Activated T-helper 1 cell treated with anti-CD3 and anti-CD28 coated beads, Interleukin-12 subunit alpha, Interleukin-12 subunit beta, Interleukin-2, Interleukin-4 antibody, amounts not matched to agents 30 ng/mL and 10 ng/mL and 1 ng/mL, durations not matched to agents 14 hours and 24 hours and 36 hours (primary cell): ENCODE results near the gene OR4E1. TPM values are rescaled to one million over a fixed set of nuclear protein-coding genes. Genes with fewer than 3 reads are reported as not detected.
"Not testable (repeated sequence)": the region's sequence is repeated elsewhere in the genome, so short reads cannot be mapped to it uniquely, and the experiment has no call there.

ENCODE experiments used
- DNase-seq: peaks from one replicate; pipeline ENCODE4 v3.0.0; 2021; ENCODE audit warnings: low spot score
- H3K27ac Mint-ChIP-seq: one replicate; pipeline ENCODE4 v1.8.0; 2021; ENCODE audit warnings: mild to moderate bottlenecking, mixed read lengths
- H3K27me3 Mint-ChIP-seq: one replicate; pipeline ENCODE4 v1.8.0; 2022; ENCODE audit warnings: mild to moderate bottlenecking, moderate library complexity, mixed read lengths; ENCODE audit not compliant: insufficient read depth
- H3K36me3 Mint-ChIP-seq: one replicate; pipeline ENCODE4 v1.8.0; 2021; ENCODE audit warnings: low read depth, mixed read lengths
- H3K4me1 Mint-ChIP-seq: one replicate; pipeline ENCODE4 v1.8.0; 2021; ENCODE audit warnings: low read depth, mixed read lengths
- H3K4me3 Mint-ChIP-seq: one replicate; pipeline ENCODE4 v1.8.0; 2021; ENCODE audit warnings: mild to moderate bottlenecking, moderate library complexity, mixed read lengths
- H3K9me3 Mint-ChIP-seq: one replicate; pipeline ENCODE4 v1.8.0; 2021; ENCODE audit warnings: mixed read lengths
- intact Hi-C: fragments of 100-400 bp; cut with micrococcal nuclease; formaldehyde crosslinking; loops from one replicate; pipeline ENCODE4 v1.15.1; 2024
- total RNA-seq: library from RNA; stranded (reverse); gene quantifications from 2 replicates; pipeline ENCODE4 v1.2.3, GENCODE V29; 2022

The OR4E1 gene
- not detected in 2 replicates for total RNA-seq

- peaks cover 11% of the 10 kb centered on the region for H3K27me3 Mint-ChIP-seq
- H3K4me3 Mint-ChIP-seq = no peak within 1 kb of the TSS
- DNase-seq = no peak
- no peak within 1 kb of the TSS for H3K27ac Mint-ChIP-seq
- H3K36me3 Mint-ChIP-seq = no peaks in the 10 kb centered on the region
- H3K4me1 Mint-ChIP-seq = no peaks in the 10 kb centered on the region
- H3K9me3 Mint-ChIP-seq = no peaks in the 10 kb centered on the region
- intact Hi-C loops = no loop called here
Observed at GRCh38 chr14:21673718-21674117, at the start of gene OR4E1. Gene OR4E1, minus strand, starts transcription at chr14:21673818. Its CDS starts 2,883 bp downstream, at chr14:21670935.

- intact Hi-C loops = loop anchor here (5.0 kb wide), 1 partner anchor 816 kb away; no protein-coding TSS in a partner anchor
- Mint-ChIP-seq H3K27ac (no peak overlapping the region), H3K36me3 (no peaks in the 10 kb centered on the region)
Observed at GRCh38 chr14:21721504-21721903, 47.9 kb upstream of the OR4E1 start.

GRCh38 chr14:21719841-21720240 is 46.2 kb upstream of the OR4E1 start:
- H3K4me3 Mint-ChIP-seq = no peak overlapping the region
- H3K9me3 Mint-ChIP-seq = no peaks in the 10 kb centered on the region
- no peak overlapping the region for H3K27ac Mint-ChIP-seq
- intact Hi-C loops = loop anchor here (5.0 kb wide), 1 partner anchor 817 kb away; no protein-coding TSS in a partner anchor
- H3K4me1 Mint-ChIP-seq = no peaks in the 10 kb centered on the region
- no peaks in the 10 kb centered on the region for H3K36me3 Mint-ChIP-seq
- no peak for DNase-seq
- peaks cover 29% of the 10 kb centered on the region for H3K27me3 Mint-ChIP-seq

More at GRCh38 chr14:21721504-21721903, 47.9 kb upstream of the OR4E1 start:
- peaks cover 31% of the 10 kb centered on the region for H3K27me3 Mint-ChIP-seq
- no peak overlapping the region for H3K4me3 Mint-ChIP-seq
- no peaks in the 10 kb centered on the region for H3K4me1 Mint-ChIP-seq
- no peak for DNase-seq
- H3K9me3 Mint-ChIP-seq = no peaks in the 10 kb centered on the region

GRCh38 chr14:21714318-21714929 is 40.8 kb upstream of the OR4E1 start:
- intact Hi-C loops = no loop called here
- no peaks in the 10 kb centered on the region for H3K4me1 Mint-ChIP-seq
- no peaks in the 10 kb centered on the region for H3K9me3 Mint-ChIP-seq
- peak overlapping the region; percentile 13 for H3K4me3 Mint-ChIP-seq
- no peak overlapping the region for H3K27ac Mint-ChIP-seq
- no peak for DNase-seq
- H3K27me3 Mint-ChIP-seq = peaks cover 15% of the 10 kb centered on the region
- H3K36me3 Mint-ChIP-seq = no peaks in the 10 kb centered on the region

GRCh38 chr14:21712036-21712435 is 38.4 kb upstream of the OR4E1 start:
- H3K4me1 Mint-ChIP-seq = no peaks in the 10 kb centered on the region
- H3K27ac Mint-ChIP-seq = peak overlapping the region; percentile 1
- no peak for DNase-seq
- peaks cover 10% of the 10 kb centered on the region for H3K27me3 Mint-ChIP-seq
- intact Hi-C loops = no loop called here
- H3K36me3 Mint-ChIP-seq = no peaks in the 10 kb centered on the region
- no peaks in the 10 kb centered on the region for H3K9me3 Mint-ChIP-seq
- peak overlapping the region; percentile 80 for H3K4me3 Mint-ChIP-seq

GRCh38 chr14:21711360-21711961 is 37.8 kb upstream of the OR4E1 start:
- intact Hi-C loops = no loop called here
- H3K36me3 Mint-ChIP-seq = no peaks in the 10 kb centered on the region
- DNase-seq = no peak
- H3K27ac Mint-ChIP-seq = no peak overlapping the region
- H3K4me3 Mint-ChIP-seq = no peak overlapping the region
- H3K4me1 Mint-ChIP-seq = no peaks in the 10 kb centered on the region
- no peaks in the 10 kb centered on the region for H3K9me3 Mint-ChIP-seq
- H3K27me3 Mint-ChIP-seq = peaks cover 6% of the 10 kb centered on the region

GRCh38 chr14:21704338-21704737 is 30.7 kb upstream of the OR4E1 start:
- no peaks in the 10 kb centered on the region for H3K9me3 Mint-ChIP-seq
- H3K36me3 Mint-ChIP-seq = no peaks in the 10 kb centered on the region
- peaks cover 14% of the 10 kb centered on the region for H3K27me3 Mint-ChIP-seq
- H3K4me1 Mint-ChIP-seq = peaks cover 14% of the 10 kb centered on the region
- DNase-seq = no peak
- no peak overlapping the region for H3K4me3 Mint-ChIP-seq
- intact Hi-C loops = no loop called here
- H3K27ac Mint-ChIP-seq = no peak overlapping the region

GRCh38 chr14:21703357-21704326 is 30.0 kb upstream of the OR4E1 start:
- no peak for DNase-seq
- no peaks in the 10 kb centered on the region for H3K9me3 Mint-ChIP-seq
- peaks cover 14% of the 10 kb centered on the region for H3K4me1 Mint-ChIP-seq
- intact Hi-C loops = no loop called here
- no peaks in the 10 kb centered on the region for H3K36me3 Mint-ChIP-seq
- no peak overlapping the region for H3K4me3 Mint-ChIP-seq
- H3K27me3 Mint-ChIP-seq = peaks cover 12% of the 10 kb centered on the region
- H3K27ac Mint-ChIP-seq = no peak overlapping the region

GRCh38 chr14:21702316-21702715 is 28.7 kb upstream of the OR4E1 start:
- Mint-ChIP-seq H3K27ac (no peak overlapping the region), H3K4me1 (peaks cover 14% of the 10 kb centered on the region), H3K27me3 (peaks cover 11% of the 10 kb centered on the region), H3K9me3 (no peaks in the 10 kb centered on the region), H3K36me3 (no peaks in the 10 kb centered on the region), H3K4me3 (no peak overlapping the region)
- intact Hi-C loops = no loop called here
- DNase-seq = no peak

GRCh38 chr14:21699551-21699950 is 25.9 kb upstream of the OR4E1 start:
- H3K36me3 Mint-ChIP-seq = no peaks in the 10 kb centered on the region
- H3K9me3 Mint-ChIP-seq = no peaks in the 10 kb centered on the region
- peaks cover 10% of the 10 kb centered on the region for H3K4me1 Mint-ChIP-seq
- H3K4me3 Mint-ChIP-seq = no peak overlapping the region
- H3K27me3 Mint-ChIP-seq = peaks cover 11% of the 10 kb centered on the region
- no peak overlapping the region for H3K27ac Mint-ChIP-seq
- intact Hi-C loops = no loop called here
- no peak for DNase-seq

GRCh38 chr14:21698538-21698937 is 24.9 kb upstream of the OR4E1 start:
- H3K9me3 Mint-ChIP-seq, H3K4me3 Mint-ChIP-seq, intact Hi-C loops, H3K4me1 Mint-ChIP-seq, H3K27ac Mint-ChIP-seq, DNase-seq, H3K36me3 Mint-ChIP-seq: not testable (repeated sequence)
- peaks cover 12% of the 10 kb centered on the region for H3K27me3 Mint-ChIP-seq

- H3K4me3 Mint-ChIP-seq, DNase-seq, H3K36me3 Mint-ChIP-seq, H3K4me1 Mint-ChIP-seq, H3K9me3 Mint-ChIP-seq, intact Hi-C loops, H3K27ac Mint-ChIP-seq: not testable (repeated sequence)
- H3K27me3 Mint-ChIP-seq = peaks cover 10% of the 10 kb centered on the region
Observed at GRCh38 chr14:21697662-21698061, 24.0 kb upstream of the OR4E1 start.

GRCh38 chr14:21694425-21694824 is 20.8 kb upstream of the OR4E1 start:
- Mint-ChIP-seq H3K27me3 (peaks cover 16% of the 10 kb centered on the region), H3K4me3 (no peak overlapping the region), H3K9me3 (no peaks in the 10 kb centered on the region), H3K27ac (no peak overlapping the region), H3K36me3 (no peaks in the 10 kb centered on the region), H3K4me1 (no peaks in the 10 kb centered on the region)
- intact Hi-C loops = no loop called here
- no peak for DNase-seq
